WTC11 (cell line): ENCODE measurements around the gene WNT11. TPM values are rescaled to one million over a fixed set of nuclear protein-coding genes. Genes with fewer than 3 reads are reported as not detected.

Experiments used
- ATAC-seq: fragments of 200-7000 bp; cut with Tn5 transposase; 2 replicates; pipeline ENCODE4 v1.10.0; 2021; ENCODE audit warnings: mild to moderate bottlenecking, moderate library complexity
- CTCF ChIA-PET: fragments of 300-600 bp; sonication (Branson Sonifier 250); formaldehyde crosslinking; loops from one replicate; lab custom pipeline; 2021; ENCODE audit warnings: antibody characterized with exemption; lab: Charles Lee
- POLR2A ChIA-PET: fragments of 350-600 bp; sonication (Branson Sonifier 250); formaldehyde crosslinking; loops from one replicate; lab custom pipeline; 2021; ENCODE audit warnings: antibody characterized with exemption; lab: Charles Lee
- DNase-seq: peaks from one replicate; pipeline ENCODE4 v3.0.0; 2021; ENCODE audit warnings: low spot score
- H3K27ac Mint-ChIP-seq: 2 replicates; pipeline ENCODE4 v1.8.0; 2021; ENCODE audit warnings: mixed read lengths
- H3K27me3 Mint-ChIP-seq: 2 replicates; pipeline ENCODE4 v1.8.0; 2021; ENCODE audit warnings: low read depth, mild to moderate bottlenecking, moderate library complexity, mixed read lengths
- H3K36me3 Mint-ChIP-seq: 2 replicates; pipeline ENCODE4 v1.8.0; 2021; ENCODE audit warnings: mixed read lengths
- H3K4me1 Mint-ChIP-seq: 2 replicates; pipeline ENCODE4 v1.8.0; 2022; ENCODE audit warnings: mixed read lengths
- H3K4me3 Mint-ChIP-seq: 2 replicates; pipeline ENCODE4 v1.8.0; 2021; ENCODE audit warnings: mild to moderate bottlenecking, moderate library complexity, mixed read lengths
- H3K9me3 Mint-ChIP-seq: 2 replicates; pipeline ENCODE4 v1.8.0; 2021; ENCODE audit warnings: mixed read lengths
- CBFB ChIP-seq: sonication (generic); formaldehyde crosslinking; IDR thresholded peaks from 2 replicates; pipeline ENCODE4 v1.8.1; 2022; ENCODE audit warnings: mild to moderate bottlenecking, low read depth, missing genetic modification reagents
- E2F1 ChIP-seq: sonication (generic); formaldehyde crosslinking; IDR thresholded peaks from 2 replicates; pipeline ENCODE4 v1.8.0; 2022; ENCODE audit warnings: mild to moderate bottlenecking, missing genetic modification reagents
- EMX1 ChIP-seq: fragments of 250-450 bp; sonication (Bioruptor Pico); IDR thresholded peaks from 2 replicates; pipeline ENCODE4 v1.8.0; 2021; ENCODE audit warnings: mild to moderate bottlenecking
- ERG ChIP-seq: fragments of 250-450 bp; sonication (Bioruptor Pico); IDR thresholded peaks from 2 replicates; pipeline ENCODE4 v1.8.0; 2021; ENCODE audit warnings: mild to moderate bottlenecking
- FOXJ3 ChIP-seq: sonication (generic); formaldehyde crosslinking; IDR thresholded peaks from 2 replicates; pipeline ENCODE4 v1.9.0; 2021; ENCODE audit warnings: missing genetic modification reagents, mild to moderate bottlenecking, borderline replicate concordance
- FOXP1 ChIP-seq: sonication (generic); formaldehyde crosslinking; IDR thresholded peaks from 2 replicates; pipeline ENCODE4 v1.8.0; 2022; ENCODE audit warnings: missing genetic modification reagents, mild to moderate bottlenecking, moderate library complexity, borderline replicate concordance
- FOXP4 ChIP-seq: sonication (generic); formaldehyde crosslinking; IDR thresholded peaks from 2 replicates; pipeline ENCODE4 v1.8.0; 2022; ENCODE audit warnings: mild to moderate bottlenecking, missing genetic modification reagents
- GRHL2 ChIP-seq: fragments of 250-450 bp; sonication (Bioruptor Pico); IDR thresholded peaks from 2 replicates; pipeline ENCODE4 v1.8.0; 2022; ENCODE audit warnings: mild to moderate bottlenecking, moderate library complexity; ENCODE audit not compliant: insufficient replicate concordance, severe bottlenecking
- NFE2L1 ChIP-seq: sonication (generic); formaldehyde crosslinking; IDR thresholded peaks from 2 replicates; pipeline ENCODE4 v1.8.1; 2023; ENCODE audit warnings: missing genetic modification reagents
- PRDM15 ChIP-seq: sonication (generic); formaldehyde crosslinking; IDR thresholded peaks from 2 replicates; pipeline ENCODE4 v1.8.0; 2022; ENCODE audit warnings: missing genetic modification reagents
- SMAD4 ChIP-seq: sonication (generic); formaldehyde crosslinking; IDR thresholded peaks from 2 replicates; pipeline ENCODE4 v1.8.0; 2022; ENCODE audit warnings: mild to moderate bottlenecking, missing genetic modification reagents
- TCF7 ChIP-seq: sonication (generic); formaldehyde crosslinking; IDR thresholded peaks from 2 replicates; pipeline ENCODE4 v1.8.0; 2022; ENCODE audit warnings: mild to moderate bottlenecking, low read depth, missing genetic modification reagents, moderate library complexity
- TEAD1 ChIP-seq: sonication (generic); formaldehyde crosslinking; IDR thresholded peaks from 2 replicates; pipeline ENCODE4 v1.8.0; 2022; ENCODE audit warnings: mild to moderate bottlenecking, missing genetic modification reagents
- ZNF121 ChIP-seq: sonication (generic); formaldehyde crosslinking; IDR thresholded peaks from 2 replicates; pipeline ENCODE4 v1.8.0; 2023; ENCODE audit warnings: missing genetic modification reagents
- ZNF219 ChIP-seq: sonication (generic); formaldehyde crosslinking; IDR thresholded peaks from 2 replicates; pipeline ENCODE4 v1.8.0; 2023; ENCODE audit warnings: missing genetic modification reagents, mild to moderate bottlenecking, borderline replicate concordance
- ZNF425 ChIP-seq: fragments of 250-450 bp; sonication (Bioruptor Pico); conservative IDR thresholded peaks from 2 replicates; pipeline ENCODE4 v1.9.0; 2021; ENCODE audit warnings: mild to moderate bottlenecking
- ZNF512 ChIP-seq: sonication (generic); formaldehyde crosslinking; IDR thresholded peaks from 2 replicates; pipeline ENCODE4 v1.8.1; 2022; ENCODE audit warnings: missing genetic modification reagents, borderline replicate concordance
- total RNA-seq: library from RNA; stranded (reverse); gene quantifications from 3 replicates; pipeline ENCODE4 v1.2.3, GENCODE V29; 2021

WNT11 gene
- total RNA-seq, 1 experiment from 2014 or later = 0.79 TPM

GRCh38 chr11:76214968-76215548, 8.8 kb upstream of the WNT11 start:
- Mint-ChIP-seq H3K27me3 (peaks cover 48% of the 10 kb centered on the region), H3K36me3 (no peaks in the 10 kb centered on the region)
- ATAC-seq = no peak

More at GRCh38 chr11:76214968-76215548, 8.8 kb upstream of the WNT11 start:
- no peak overlapping the region for H3K4me3 Mint-ChIP-seq
- H3K27ac Mint-ChIP-seq = no peak overlapping the region
- POLR2A ChIA-PET = no interaction called here
- no peaks in the 10 kb centered on the region for H3K9me3 Mint-ChIP-seq
- CTCF ChIA-PET = no interaction called here
- no peak for DNase-seq
- no peak for TF ChIP-seq TEAD1 (CRISPR knock-in tag)
- no peak for TF ChIP-seq ZNF219
- TF ChIP-seq ZNF121 = no peak
- TF ChIP-seq FOXP4 = no peak
- no peak for TF ChIP-seq ZNF512
- TF ChIP-seq SMAD4 (CRISPR knock-in tag) = no peak
- no peak for TF ChIP-seq PRDM15 (CRISPR knock-in tag)
- TF ChIP-seq FOXP1 (CRISPR knock-in tag) = no peak
- TF ChIP-seq FOXJ3 (CRISPR knock-in tag) = no peak
- no peak for TF ChIP-seq ZNF425 (CRISPR knock-in tag)
- no peak for TF ChIP-seq E2F1 (CRISPR knock-in tag)
- TF ChIP-seq NFE2L1 (CRISPR knock-in tag) = no peak
- TF ChIP-seq TCF7 (CRISPR knock-in tag) = no peak
- TF ChIP-seq GRHL2 (CRISPR knock-in tag) = no peak
- no peak for TF ChIP-seq CBFB (CRISPR knock-in tag)
- TF ChIP-seq EMX1 (CRISPR knock-in tag) = no peak
- no peak for TF ChIP-seq ERG (CRISPR knock-in tag)
- H3K4me1 Mint-ChIP-seq = peaks cover 28% of the 10 kb centered on the region
